Spleen (tissue), 11 donors: ENCODE data around the gene SDK1. TPM values are rescaled to one million over a fixed set of nuclear protein-coding genes. Genes with fewer than 3 reads are reported as not detected.
A peak's percentile ranks its signal among the peaks of the same experiment; 100 is the strongest.

Experiments used
- DNase-seq: peaks from one replicate; pipeline ENCODE4 v3.0.0-alpha.2; 2020
- H3K27ac ChIP-seq, 8 donors: fragments of 200-600 bp; sonication (generic) in 7 of 8; 1 replicate in 4 of 8; 2 replicates in 4 of 8; pipeline versions ENCODE4 v1.5.0 to v1.8.0; 2016 to 2021; ENCODE audit warnings: inconsistent platforms in 4 of 8, mild to moderate bottlenecking in 4 of 8, moderate library complexity in 1 of 8
- H3K27me3 ChIP-seq, 7 donors: fragments of 200-600 bp; sonication (generic) in 6 of 7; replicated peaks in 1 of 7; 1 replicate in 4 of 7; 2 replicates in 3 of 7; pipeline versions ENCODE4 v1.5.0 to v1.8.0; 2016 to 2021; ENCODE audit warnings: inconsistent platforms in 3 of 7, mild to moderate bottlenecking in 1 of 7
- H3K36me3 ChIP-seq, 6 donors: fragments of 200-600 bp; sonication (generic) in 5 of 6; 1 replicate in 4 of 6; 2 replicates in 2 of 6; pipeline versions ENCODE4 v1.5.0 to v1.8.0; 2016 to 2021; ENCODE audit warnings: inconsistent platforms in 2 of 6
- H3K4me1 ChIP-seq, 6 donors: fragments of 200-600 bp; sonication (generic) in 5 of 6; 1 replicate in 3 of 6; 2 replicates in 3 of 6; pipeline versions ENCODE4 v1.5.0 to v1.8.0; 2016 to 2021; ENCODE audit warnings: inconsistent platforms in 3 of 6
- H3K4me3 ChIP-seq, 8 donors: fragments of 200-600 bp; sonication (generic) in 7 of 8; 1 replicate in 4 of 8; 2 replicates in 4 of 8; pipeline versions ENCODE4 v1.5.0 to v1.8.0; 2016 to 2021; ENCODE audit warnings: inconsistent platforms in 4 of 8, mild to moderate bottlenecking in 4 of 8, moderate library complexity in 2 of 8
- H3K9me3 ChIP-seq, 8 donors: fragments of 200-600 bp; sonication (generic) in 7 of 8; 1 replicate in 4 of 8; 2 replicates in 4 of 8; pipeline versions ENCODE4 v1.5.0 to v1.8.0; 2016 to 2021; ENCODE audit warnings: inconsistent platforms in 4 of 8
- CTCF ChIP-seq, 11 experiments: fragments of 200-600 bp in 7 of 11; fragments of 450-650 bp in 4 of 11; sonication (generic) in 4 of 11; IDR thresholded peaks in 8 of 11; conservative IDR thresholded peaks in 3 of 11; 1 replicate in 7 of 11; 2 replicates in 4 of 11; pipeline versions ENCODE4 v1.4.0 to v1.8.0; 2016 to 2021; ENCODE audit warnings: antibody characterized with exemption in 11 of 11, inconsistent platforms in 4 of 11, mild to moderate bottlenecking in 1 of 11
- POLR2A ChIP-seq, 3 donors: fragments of 450-650 bp; IDR thresholded peaks; one replicate each; pipeline ENCODE4 v1.5.1; 2017; ENCODE audit warnings: antibody characterized with exemption in 3 of 3, mild to moderate bottlenecking in 1 of 3
- POLR2AphosphoS5 ChIP-seq, 3 donors: sonication (generic); formaldehyde crosslinking; IDR thresholded peaks; one replicate each; pipeline ENCODE4 v1.5.1; 2017; ENCODE audit warnings: antibody characterized with exemption in 3 of 3
- WGBS, 5 donors: extraction: QIAGEN DNeasy Blood & Tissue Kit in 3 of 5; methylation state at CpG; one replicate each; pipeline versions ENCODE4 v1.1.5 to v1.1.7; 2013 to 2018; 5-methylcytosine and 5-hydroxymethylcytosine counted together
- intact Hi-C: fragments of 100-400 bp; cut with DNase I; formaldehyde crosslinking; loops from one replicate; pipeline ENCODE4 v1.15.0; 2023; ENCODE audit warnings: low total_unique reads
- polyA plus RNA-seq, 3 donors: library from polyadenylated mRNA; stranded (reverse); fragments of 200-250 nt; gene quantifications; one replicate each; pipeline ENCODE4 v1.2.1, GENCODE V29; 2013
- total RNA-seq, 7 donors: library from RNA; depleted of rRNA in 3 of 7; stranded (reverse); fragments of >200 nt in 3 of 7; fragmentation: NEBNext Ultra II Directional in 4 of 7; extraction: Animal tissue kit (Norgen Biotek cat#: 25700) in 4 of 7; gene quantifications; one replicate each; pipeline versions ENCODE4 v1.1.0 to v1.2.1, GENCODE V29; 2016 to 2021
- donor health status: healthy with polysubstance abuse.
- donor health status: DM: no; HTN: no; CAD: no; lungs with moderate emphysema.
- donor health status: DM: no; HTN: no; CAD: no.
- donor health status: Bipolar disorder and iron deficiency.
- donor health status: healthy.
- donor health status: DM: no; HTN: no; CAD: no.
- donor health status: DM: yes; HTN: yes; CAD: no.

The SDK1 gene
- total and polyA plus RNA-seq, 10 donors: 3.2 to 54.1 (median 35.1) TPM

DNA sequence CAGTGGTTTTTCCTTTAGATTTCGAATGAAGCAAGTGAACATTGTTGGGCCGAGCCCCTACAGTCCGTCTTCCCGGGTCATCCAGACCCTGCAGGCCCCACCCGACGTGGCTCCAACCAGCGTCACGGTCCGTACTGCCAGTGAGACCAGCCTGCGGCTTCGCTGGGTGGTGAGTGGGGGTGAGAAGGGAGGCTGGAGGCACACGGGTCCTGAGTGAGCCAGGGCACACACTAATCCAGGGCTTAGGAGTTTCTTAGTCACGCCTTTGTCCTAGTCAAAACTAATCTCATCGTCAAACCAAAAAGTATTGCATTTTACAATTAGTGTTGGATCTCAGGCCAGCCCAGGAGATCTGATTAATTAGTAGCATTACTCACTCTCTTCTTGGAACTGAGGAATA lies 812.2 kb downstream of the SDK1 start:
- Histone ChIP-seq H3K9me3 (no peaks in the 10 kb centered on the region), H3K4me3 (no peak overlapping the region), H3K27ac (no peak overlapping the region), H3K27me3 (no peaks in the 10 kb centered on the region), H3K4me1 (no peaks in the 10 kb centered on the region), H3K36me3 (peaks cover 0 to 34% (median 5%) of the 10 kb centered on the region in 6 donors)
- intact Hi-C loops: no loop called here
- peak; percentile 61 for DNase-seq
- 93 to 96% (median 95%) methylated on average over 14 of the region's 14 CpGs for WGBS, 5 donors
- TF ChIP-seq CTCF (IDR thresholded peaks at IDR 0.05 in 8 of 11, conservative IDR thresholded peaks at IDR 0.05 in 3 of 11) (no peak), POLR2A (IDR thresholded peaks at IDR 0.05) (no peak), POLR2AphosphoS5 (IDR thresholded peaks at IDR 0.05) (no peak)

DNA sequence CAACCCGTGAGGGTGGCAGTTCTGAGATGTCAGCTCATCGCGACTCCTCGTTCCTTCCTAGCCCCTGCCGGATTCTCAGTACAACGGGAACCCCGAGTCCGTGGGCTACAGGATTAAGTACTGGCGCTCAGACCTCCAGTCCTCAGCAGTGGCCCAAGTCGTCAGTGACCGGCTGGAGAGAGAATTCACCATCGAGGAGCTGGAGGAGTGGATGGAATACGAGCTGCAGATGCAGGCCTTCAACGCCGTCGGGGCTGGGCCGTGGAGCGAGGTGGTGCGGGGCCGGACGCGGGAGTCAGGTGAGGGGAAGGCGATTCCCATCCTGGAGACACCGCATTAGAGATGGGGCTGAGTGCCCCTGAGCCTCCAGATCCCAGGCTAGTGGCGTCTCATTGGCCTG lies 812.9 kb downstream of the SDK1 start:
- H3K27ac ChIP-seq: no peak overlapping the region
- TF ChIP-seq POLR2A (IDR thresholded peaks at IDR 0.05) (no peak), POLR2AphosphoS5 (IDR thresholded peaks at IDR 0.05) (no peak), CTCF (IDR thresholded peaks at IDR 0.05 in 8 of 11, conservative IDR thresholded peaks at IDR 0.05 in 3 of 11) (no peak)
- H3K27me3 ChIP-seq: no peaks in the 10 kb centered on the region
- H3K4me1 ChIP-seq: no peaks in the 10 kb centered on the region
- intact Hi-C loops: no loop called here
- WGBS, 5 donors: 95 to 97% (median 96%) methylated on average over 22 to 25 of the region's 25 CpGs
- H3K9me3 ChIP-seq: peaks cover 0 to 7% (median under 1%) of the 10 kb centered on the region in 8 donors
- H3K4me3 ChIP-seq: no peak overlapping the region
- DNase-seq: peak; percentile 69
- peaks cover 0 to 34% (median 5%) of the 10 kb centered on the region in 6 donors for H3K36me3 ChIP-seq

DNA sequence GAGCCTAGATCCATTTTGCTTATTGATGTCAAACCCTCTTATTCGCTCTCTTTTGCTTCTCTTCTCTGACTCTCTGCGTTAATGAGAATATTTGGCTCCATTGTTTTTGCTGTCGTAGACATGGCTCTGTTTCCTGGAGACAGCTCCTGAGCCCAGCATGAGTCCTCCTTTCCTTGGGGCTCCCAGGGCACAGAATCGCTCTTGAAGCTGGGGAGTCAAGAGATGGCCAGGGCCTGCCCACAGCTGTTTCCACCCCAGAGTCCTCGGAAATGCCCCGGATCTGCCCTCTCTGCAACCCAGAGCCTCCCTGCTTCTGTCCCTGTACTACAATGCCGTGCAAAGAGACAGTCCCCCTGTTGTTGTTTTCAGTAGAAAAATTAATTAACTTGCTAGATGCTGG lies 814.4 kb downstream of the SDK1 start:
- Histone ChIP-seq H3K4me3 (no peak overlapping the region), H3K36me3 (peaks cover 0 to 34% (median 5%) of the 10 kb centered on the region in 6 donors), H3K27me3 (no peaks in the 10 kb centered on the region), H3K27ac (no peak overlapping the region), H3K9me3 (peaks cover 0 to 22% (median 15%) of the 10 kb centered on the region in 8 donors), H3K4me1 (no peaks in the 10 kb centered on the region)
- intact Hi-C loops: no loop called here
- 83 to 95% (median 87%) methylated on average over 7 of the region's 7 CpGs for WGBS, 5 donors
- DNase-seq: peak; percentile 32
- TF ChIP-seq POLR2A (IDR thresholded peaks at IDR 0.05) (no peak), CTCF (IDR thresholded peaks at IDR 0.05 in 8 of 11, conservative IDR thresholded peaks at IDR 0.05 in 3 of 11) (no peak), POLR2AphosphoS5 (IDR thresholded peaks at IDR 0.05) (no peak)

- WGBS, 5 donors: 85 to 91% (median 89%) methylated on average over 19 of the region's 19 CpGs
- peak; percentile 56 for DNase-seq
- no peaks in the 10 kb centered on the region for H3K4me1 ChIP-seq
- no peak overlapping the region for H3K4me3 ChIP-seq
- peaks cover 0 to 34% (median 5%) of the 10 kb centered on the region in 6 donors for H3K36me3 ChIP-seq
- intact Hi-C loops: no loop called here
- H3K9me3 ChIP-seq: peaks cover 0 to 28% (median 21%) of the 10 kb centered on the region in 8 donors
- H3K27ac ChIP-seq: no peak overlapping the region
- no peaks in the 10 kb centered on the region for H3K27me3 ChIP-seq
- no peak for TF ChIP-seq POLR2AphosphoS5 (IDR thresholded peaks at IDR 0.05)
- no peak for TF ChIP-seq CTCF (IDR thresholded peaks at IDR 0.05 in 8 of 11, conservative IDR thresholded peaks at IDR 0.05 in 3 of 11)
- TF ChIP-seq POLR2A (IDR thresholded peaks at IDR 0.05): no peak
Observed at GRCh38 chr7:4115941-4116610, 815.0 kb downstream of the SDK1 start.
